GM12801 (cell line): ENCODE results near the gene RMRP.
A peak's percentile ranks its signal among the peaks of the same experiment; 100 is the strongest.

ENCODE experiments used
- CTCF ChIP-seq: IDR thresholded peaks from one replicate; pipeline ENCODE4 v1.5.1; 2011; ENCODE audit warnings: control low read depth; ENCODE audit not compliant: insufficient read length; ENCODE audit errors: extremely low read depth

Gene RMRP

GRCh38 chr9:35700031-35700430, 42.2 kb upstream of the RMRP start:
- TF ChIP-seq CTCF, result no peak

DNA sequence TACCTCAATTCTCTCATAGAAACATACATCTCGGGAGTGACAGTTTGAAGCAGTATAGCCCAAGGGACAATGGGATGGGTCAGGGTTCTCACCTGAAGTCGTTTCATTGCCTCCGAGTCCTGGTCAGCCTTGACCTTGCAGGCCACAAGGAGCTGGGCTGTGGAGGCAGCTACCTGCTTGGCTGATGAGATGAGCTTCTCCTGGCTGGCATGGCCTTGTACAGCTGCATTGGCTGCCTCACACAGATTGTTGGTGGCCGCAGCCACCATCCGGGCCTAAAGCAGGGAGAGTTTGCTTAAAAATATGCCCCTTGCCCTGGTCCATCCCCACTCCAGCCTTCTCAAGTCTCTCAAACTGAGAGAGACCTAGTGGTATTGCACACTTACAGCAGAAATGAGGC, 40.4 kb upstream of the RMRP start:
- no peak for TF ChIP-seq CTCF

- no peak for TF ChIP-seq CTCF
Measured at GRCh38 chr9:35697486-35697885, 39.7 kb upstream of the RMRP start.

GRCh38 chr9:35696520-35697215, 38.8 kb upstream of the RMRP start:
- TF ChIP-seq CTCF, result peak; percentile 66

GRCh38 chr9:35695943-35696401, 38.2 kb upstream of the RMRP start:
- TF ChIP-seq CTCF, result no peak

- TF ChIP-seq CTCF, result no peak
Measured at GRCh38 chr9:35691757-35692301, 34.0 kb upstream of the RMRP start.

DNA sequence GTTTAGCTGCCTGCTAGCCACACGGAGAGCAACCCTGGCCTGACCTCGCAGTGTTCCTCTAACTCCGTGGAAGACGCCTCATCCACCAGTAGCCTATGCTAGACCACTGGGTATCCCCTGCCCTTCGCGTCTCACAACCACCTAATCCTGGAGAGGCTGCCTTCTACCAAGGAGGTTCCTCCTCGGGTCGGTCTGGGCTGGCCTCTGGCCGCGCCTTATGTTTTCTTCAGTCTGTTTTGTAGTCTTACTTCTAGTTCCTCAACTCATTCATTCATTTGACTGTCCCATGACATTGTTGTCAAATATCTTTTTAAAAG, 33.5 kb upstream of the RMRP start:
- no peak for TF ChIP-seq CTCF
